Measurements from ENCODE around the gene TMEM38A. TPM values are rescaled to one million over a fixed set of nuclear protein-coding genes. Genes with fewer than 3 reads are reported as not detected.

TMEM38A gene
- total and polyA plus RNA-seq, 9 of the 15 experiments (the other 6 are each of a cell fraction or from before 2014, with no cell fraction given) = 0.35 to 2.1 (median 1.2) TPM

- no peak overlapping the region for H3K4me2 ChIP-seq (ENCODE audit: insufficient read depth, low read length)
- no peak overlapping the region for H2AFZ ChIP-seq (ENCODE audit: low read depth, low read length)
- H3K4me3 ChIP-seq = no peak overlapping the region
- H3K36me3 ChIP-seq (ENCODE audit: control insufficient read depth, insufficient read depth, low read length) = peaks cover 33% of the 10 kb centered on the region
- no peaks in the 10 kb centered on the region for H3K9me3 ChIP-seq (replicated peaks; ENCODE audit: control insufficient read depth, insufficient read depth, low read depth, low read length)
- TF ChIP-seq PHF8 (IDR thresholded peaks at IDR 0.05; ENCODE audit: borderline replicate concordance, low read length) (no peak), U2AF2 (optimal IDR thresholded peaks at IDR 0.05; ENCODE audit: low read depth, low read length) (no peak), TEAD4 (IDR thresholded peaks at IDR 0.05; ENCODE audit: low read length) (no peak), TEAD4 (CRISPR knock-in tag; IDR thresholded peaks at IDR 0.05; ENCODE audit: borderline replicate concordance) (no peak), NBN (IDR thresholded peaks at IDR 0.05; ENCODE audit: low read depth) (no peak), ELK3 (CRISPR knock-in tag; IDR thresholded peaks at IDR 0.05) (no peak), SRSF1 (IDR thresholded peaks at IDR 0.05; ENCODE audit: low read depth, low read length) (no peak), CHD1 (IDR thresholded peaks at IDR 0.05; ENCODE audit: low read length) (no peak), PRPF4 (IDR thresholded peaks at IDR 0.05; ENCODE audit: insufficient read depth, low read depth, low read length, poor library complexity, severe bottlenecking) (no peak), MXD1 (CRISPR knock-in tag; IDR thresholded peaks at IDR 0.05; ENCODE audit: borderline replicate concordance, poor library complexity, severe bottlenecking) (no peak), SAP30 (IDR thresholded peaks at IDR 0.05; ENCODE audit: borderline replicate concordance, insufficient read depth, low read depth, low read length, poor library complexity, severe bottlenecking) (no peak), ZNF134 (CRISPR knock-in tag; conservative IDR thresholded peaks at IDR 0.05) (no peak), POLR2G (IDR thresholded peaks at IDR 0.05; ENCODE audit: low read depth, low read length) (no peak), MED1 (CRISPR knock-in tag; IDR thresholded peaks at IDR 0.05; ENCODE audit: borderline replicate concordance) (no peak), POLR2AphosphoS5 (IDR thresholded peaks at IDR 0.05; ENCODE audit: control insufficient read depth, insufficient read depth, low read depth, low read length) (0 out of 2 replicates have a peak, but pooled peaks have one; percentile 5), TCF7 (IDR thresholded peaks at IDR 0.05; ENCODE audit: borderline replicate concordance) (no peak), RBFOX2 (IDR thresholded peaks at IDR 0.05; ENCODE audit: low read depth, low read length) (0 out of 2 replicates have a peak, but pooled peaks have one; percentile 28)
- no peak overlapping the region for H3K27ac ChIP-seq (ENCODE audit: extremely low read depth, low read depth, low read length)
- peaks cover 98% of the 10 kb centered on the region for H3K79me2 ChIP-seq (ENCODE audit: control insufficient read depth, insufficient read depth, low read length)
- peaks cover 94% of the 10 kb centered on the region for H4K20me1 ChIP-seq (replicated peaks; ENCODE audit: control insufficient read depth, insufficient read depth, low read length)
- H3K9ac ChIP-seq (ENCODE audit: insufficient read depth in 1 of 2, low read depth in 2 of 2, low read length in 2 of 2) = peak overlapping the region in 1 of 2 experiments; percentile 49; a peak in 1 of 4 replicates
- no TSS peak for BruUV-seq (replicated peaks)
- peaks cover 15% of the 10 kb centered on the region for H3K9me1 ChIP-seq (ENCODE audit: control insufficient read depth, insufficient read depth, low read length)
- WGBS (ENCODE audit: insufficient coverage, low coverage, missing lambda C conversion rate) = 66% methylated on average over 7 of the region's 7 CpGs
- H3K4me1 ChIP-seq (replicated peaks in 1 of 2; ENCODE audit: control insufficient read depth in 2 of 2, insufficient read depth in 2 of 2, low read length in 2 of 2) = peaks cover 2 to 5% of the 10 kb centered on the region in 2 experiments; a peak in 4 of 5 replicates
- intact Hi-C loops (cut with micrococcal nuclease) = no loop called here
- ChIA-PET CTCF (ENCODE audit: low intra/inter-chr PET ratio) (no interaction called here), POLR2A (interaction anchor here (0.8 to 2.2 kb wide), 4 partner anchors 8 to 20 kb away, joined by 4 to 11 read pairs (median 7); no protein-coding TSS in a partner anchor)
- no peak for ATAC-seq
- FAIRE-seq = no peak
- in situ Hi-C loops (cut with MboI) = no loop called here
- H3K27me3 ChIP-seq (ENCODE audit: control insufficient read depth in 2 of 2, insufficient read depth in 2 of 2, low read length in 2 of 2) = no peaks in the 10 kb centered on the region
- peak in 1 of 4 experiments; percentile 34 for DNase-seq (ENCODE audit: extremely low read depth in 1 of 4, low spot score in 3 of 4)
Measured at GRCh38 chr19:16619457-16619856, 41.5 kb upstream of the TMEM38A start.
